Neuronal stem cell (in vitro differentiated cells): Measurements from ENCODE around the gene DDX18.

Source experiments
- DNase-seq: peaks from one replicate; pipeline ENCODE4 v3.0.0-alpha.2; 2013; ENCODE audit warnings: low spot score
- H2AFZ ChIP-seq: one replicate; pipeline ENCODE4 v1.6.1; 2013; ENCODE audit warnings: mild to moderate bottlenecking, low read length, inconsistent platforms
- H2AK5ac ChIP-seq: 2 replicates; pipeline ENCODE4 v1.6.1; 2013; ENCODE audit warnings: low read depth, mild to moderate bottlenecking, inconsistent platforms, low read length, moderate library complexity, mixed read lengths
- H2BK120ac ChIP-seq: 2 replicates; pipeline ENCODE4 v1.6.1; 2013; ENCODE audit warnings: low read depth, mild to moderate bottlenecking, inconsistent platforms, low read length, moderate library complexity, mixed read lengths
- H2BK12ac ChIP-seq: one replicate; pipeline ENCODE4 v1.6.1; 2013; ENCODE audit warnings: low read length, inconsistent platforms
- H2BK15ac ChIP-seq: 2 replicates; pipeline ENCODE4 v1.6.1; 2013; ENCODE audit warnings: mild to moderate bottlenecking, low read length, inconsistent platforms, mixed read lengths
- H2BK5ac ChIP-seq: one replicate; pipeline ENCODE4 v1.6.1; 2013; ENCODE audit warnings: inconsistent platforms, mild to moderate bottlenecking, low read length, moderate library complexity
- H3K14ac ChIP-seq: one replicate; pipeline ENCODE4 v1.6.1; 2013; ENCODE audit warnings: low read length, inconsistent platforms
- H3K18ac ChIP-seq: 2 replicates; pipeline ENCODE4 v1.6.1; 2013; ENCODE audit warnings: low read length, inconsistent platforms
- H3K23ac ChIP-seq: 2 replicates; pipeline ENCODE4 v1.6.1; 2013; ENCODE audit warnings: low read depth, mild to moderate bottlenecking, mixed read lengths, low read length, inconsistent platforms; ENCODE audit not compliant: poor library complexity
- H3K27ac ChIP-seq: replicated peaks from 3 replicates; pipeline ENCODE4 v1.5.1; 2013; ENCODE audit warnings: low read length, inconsistent platforms
- H3K27me3 ChIP-seq, 3 experiments: 2 replicates each; pipeline ENCODE4 v1.6.1; 2013; ENCODE audit warnings: low read length in 3 of 3, mild to moderate bottlenecking in 2 of 3, inconsistent platforms in 1 of 3, low read depth in 1 of 3, mixed read lengths in 1 of 3, moderate library complexity in 1 of 3; ENCODE audit not compliant: control insufficient read depth in 3 of 3, insufficient read depth in 3 of 3
- H3K36me3 ChIP-seq, 2 donors: replicated peaks in 1 of 2; 2 replicates each; pipeline ENCODE4 v1.6.1; 2013; ENCODE audit warnings: low read length in 2 of 2; ENCODE audit not compliant: control insufficient read depth in 2 of 2, insufficient read depth in 2 of 2
- H3K4ac ChIP-seq: 2 replicates; pipeline ENCODE4 v1.6.1; 2013; ENCODE audit warnings: inconsistent platforms, mild to moderate bottlenecking, low read length, moderate library complexity
- H3K4me1 ChIP-seq, 2 donors: 1 replicate in 1 of 2; 2 replicates in 1 of 2; pipeline ENCODE4 v1.6.1; 2013; ENCODE audit warnings: low read length in 2 of 2, low read depth in 1 of 2; ENCODE audit not compliant: control insufficient read depth in 2 of 2, insufficient read depth in 1 of 2
- H3K4me2 ChIP-seq: one replicate; pipeline ENCODE4 v1.6.1; 2013; ENCODE audit warnings: mild to moderate bottlenecking, low read length, inconsistent platforms; ENCODE audit not compliant: insufficient read depth, poor library complexity, severe bottlenecking
- H3K4me3 ChIP-seq, 2 donors: 2 replicates each; pipeline ENCODE4 v1.5.1; 2013; ENCODE audit warnings: low read length in 2 of 2, mild to moderate bottlenecking in 2 of 2, inconsistent platforms in 1 of 2, moderate library complexity in 1 of 2
- H3K79me1 ChIP-seq: one replicate; pipeline ENCODE4 v1.6.1; 2013; ENCODE audit warnings: low read depth, mild to moderate bottlenecking, inconsistent platforms, low read length, moderate library complexity
- H3K9ac ChIP-seq: one replicate; pipeline ENCODE4 v1.6.1; 2013; ENCODE audit warnings: mild to moderate bottlenecking, low read depth, low read length, inconsistent platforms; ENCODE audit not compliant: poor library complexity
- H3K9me3 ChIP-seq, 2 donors: replicated peaks in 1 of 2; 2 replicates each; pipeline versions ENCODE3 to v1.6.1; 2013; ENCODE audit warnings: low read length in 2 of 2, mild to moderate bottlenecking in 2 of 2, inconsistent platforms in 1 of 2, low read depth in 1 of 2, mixed read lengths in 1 of 2, moderate library complexity in 1 of 2; ENCODE audit not compliant: control insufficient read depth in 2 of 2, insufficient read depth in 1 of 2
- H4K8ac ChIP-seq: one replicate; pipeline ENCODE4 v1.6.1; 2013; ENCODE audit warnings: low read depth, mild to moderate bottlenecking, inconsistent platforms, low read length, moderate library complexity
- H4K91ac ChIP-seq: one replicate; pipeline ENCODE4 v1.6.1; 2013; ENCODE audit warnings: low read length, low read depth, mild to moderate bottlenecking, inconsistent platforms; ENCODE audit not compliant: poor library complexity
- WGBS, 2 donors: extraction: QIAGEN DNeasy Blood & Tissue Kit; methylation state at CpG; one replicate each; pipeline ENCODE4 v1.1.7; 2013; ENCODE audit warnings: missing lambda C conversion rate in 2 of 2, mixed read lengths in 1 of 2; ENCODE audit not compliant: insufficient read length in 2 of 2, insufficient replicate concordance in 1 of 2; ENCODE audit errors: extremely low coverage in 2 of 2; 5-methylcytosine and 5-hydroxymethylcytosine counted together

The DDX18 gene

DNA sequence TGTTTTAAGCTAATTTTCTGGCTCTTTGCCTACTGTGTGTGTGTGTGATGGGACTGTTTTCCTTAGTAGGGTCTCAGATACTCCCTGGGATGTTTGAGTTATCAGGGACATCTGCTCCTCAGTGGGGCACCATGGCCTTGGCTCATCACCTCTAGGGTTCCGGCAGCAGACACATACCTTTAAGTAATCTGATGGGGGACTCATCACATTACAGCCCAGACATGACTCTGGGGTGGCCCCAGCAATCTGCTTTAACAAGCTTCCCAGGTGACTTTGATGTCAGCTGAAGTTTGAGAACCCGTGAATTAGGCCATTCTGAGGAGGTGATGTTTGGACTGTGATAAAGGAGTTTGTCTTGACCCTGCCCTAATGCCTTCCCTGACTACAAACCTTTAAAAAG lies 38.8 kb downstream of the DDX18 start:
- H2BK15ac ChIP-seq, result no peak overlapping the region
- H3K18ac ChIP-seq, result no peak overlapping the region
- no peak overlapping the region for H2AFZ ChIP-seq
- H3K23ac ChIP-seq, result no peak overlapping the region
- H2AK5ac ChIP-seq, result no peak overlapping the region
- H4K8ac ChIP-seq, result no peak overlapping the region
- H2BK12ac ChIP-seq, result peak overlapping the region; percentile 18
- H3K36me3 ChIP-seq, result no peaks in the 10 kb centered on the region
- no peak overlapping the region for H2BK5ac ChIP-seq
- H3K4ac ChIP-seq, result no peak overlapping the region
- H4K91ac ChIP-seq, result no peak overlapping the region
- no peak overlapping the region for H2BK120ac ChIP-seq
- no peaks in the 10 kb centered on the region for H3K27me3 ChIP-seq
- no peaks in the 10 kb centered on the region for H3K79me1 ChIP-seq
- no peak for DNase-seq
- H3K9me3 ChIP-seq, result peaks cover under 1 to 1% of the 10 kb centered on the region in 2 donors
- no peak overlapping the region for H3K4me3 ChIP-seq
- WGBS, 2 donors, result no CpG with 5 or more reads among the region's 2 CpGs
- no peak overlapping the region for H3K4me2 ChIP-seq
- H3K4me1 ChIP-seq, result peaks cover 2 to 5% of the 10 kb centered on the region in 2 donors
- no peak overlapping the region for H3K9ac ChIP-seq
- H3K14ac ChIP-seq, result no peak overlapping the region
- H3K27ac ChIP-seq, result no peak overlapping the region

DNA sequence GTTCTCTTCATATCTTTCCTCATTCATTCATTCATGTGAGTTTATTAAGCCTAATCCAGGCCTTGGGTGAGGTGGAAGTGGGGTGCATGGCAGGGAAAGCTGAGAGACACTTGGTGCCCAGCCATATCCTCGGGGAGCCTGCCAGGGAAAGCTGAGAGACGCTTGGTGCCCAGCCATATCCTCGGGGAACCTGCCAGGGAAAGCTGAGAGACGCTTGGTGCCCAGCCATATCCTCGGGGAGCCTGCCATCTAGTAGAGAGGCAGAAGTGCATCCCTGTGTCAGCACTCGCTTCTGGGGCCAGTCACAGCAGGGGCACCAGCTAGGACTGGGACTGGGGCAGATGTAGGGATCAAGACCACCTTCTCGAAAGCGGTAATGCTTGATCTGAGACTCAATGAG lies 39.4 kb downstream of the DDX18 start:
- no peak overlapping the region for H4K91ac ChIP-seq
- no peak overlapping the region for H3K14ac ChIP-seq
- no peak overlapping the region for H4K8ac ChIP-seq
- H2BK12ac ChIP-seq, result no peak overlapping the region
- H2BK5ac ChIP-seq, result no peak overlapping the region
- H2AK5ac ChIP-seq, result no peak overlapping the region
- H3K27me3 ChIP-seq, result no peaks in the 10 kb centered on the region
- no CpG with 5 or more reads among the region's 8 CpGs for WGBS, 2 donors
- H3K4ac ChIP-seq, result no peak overlapping the region
- H3K4me1 ChIP-seq, result peaks cover 2 to 5% of the 10 kb centered on the region in 2 donors
- H3K4me3 ChIP-seq, result no peak overlapping the region
- no peak overlapping the region for H3K23ac ChIP-seq
- no peak overlapping the region for H2BK15ac ChIP-seq
- no peaks in the 10 kb centered on the region for H3K36me3 ChIP-seq
- H3K27ac ChIP-seq, result no peak overlapping the region
- no peak overlapping the region for H2AFZ ChIP-seq
- H3K9me3 ChIP-seq, result no peaks in the 10 kb centered on the region
- no peak overlapping the region for H3K18ac ChIP-seq
- no peak overlapping the region for H3K9ac ChIP-seq
- DNase-seq, result no peak
- H2BK120ac ChIP-seq, result no peak overlapping the region
- H3K4me2 ChIP-seq, result no peak overlapping the region
- no peaks in the 10 kb centered on the region for H3K79me1 ChIP-seq

DNA sequence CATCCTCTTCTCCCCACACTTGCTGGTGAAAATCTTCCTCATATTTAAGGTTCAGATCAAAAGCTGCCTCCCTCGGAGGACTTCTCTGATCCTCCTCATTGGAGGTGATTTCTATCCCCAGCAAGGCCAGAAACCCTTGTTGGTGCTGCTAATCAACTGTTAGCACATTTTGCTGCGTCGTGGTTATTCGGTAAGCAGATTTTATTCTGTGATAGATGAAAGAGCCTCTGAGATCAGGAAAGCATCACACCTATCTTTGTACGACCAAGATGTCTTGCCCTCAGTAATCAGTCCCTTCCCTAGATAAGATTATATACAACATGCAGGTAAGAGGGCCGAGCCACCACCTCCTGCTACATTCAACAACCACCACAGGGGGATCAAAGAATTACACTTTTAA lies 40.1 kb downstream of the DDX18 start:
- H4K91ac ChIP-seq, result no peak overlapping the region
- peaks cover 2 to 5% of the 10 kb centered on the region in 2 donors for H3K4me1 ChIP-seq
- H3K4ac ChIP-seq, result no peak overlapping the region
- peaks cover 0 to 3% of the 10 kb centered on the region in 2 donors for H3K9me3 ChIP-seq
- H3K27me3 ChIP-seq, result no peaks in the 10 kb centered on the region
- H3K9ac ChIP-seq, result no peak overlapping the region
- WGBS, 2 donors, result no CpG with 5 or more reads among the region's 6 CpGs
- H3K79me1 ChIP-seq, result no peaks in the 10 kb centered on the region
- no peak overlapping the region for H2BK5ac ChIP-seq
- H3K4me2 ChIP-seq, result no peak overlapping the region
- H2BK12ac ChIP-seq, result no peak overlapping the region
- H3K4me3 ChIP-seq, result no peak overlapping the region
- no peak overlapping the region for H3K27ac ChIP-seq
- H2AFZ ChIP-seq, result no peak overlapping the region
- no peak overlapping the region for H2AK5ac ChIP-seq
- no peak for DNase-seq
- H4K8ac ChIP-seq, result no peak overlapping the region
- H3K23ac ChIP-seq, result no peak overlapping the region
- no peak overlapping the region for H3K14ac ChIP-seq
- H3K18ac ChIP-seq, result no peak overlapping the region
- H2BK120ac ChIP-seq, result no peak overlapping the region
- H2BK15ac ChIP-seq, result no peak overlapping the region
- no peaks in the 10 kb centered on the region for H3K36me3 ChIP-seq

DNA sequence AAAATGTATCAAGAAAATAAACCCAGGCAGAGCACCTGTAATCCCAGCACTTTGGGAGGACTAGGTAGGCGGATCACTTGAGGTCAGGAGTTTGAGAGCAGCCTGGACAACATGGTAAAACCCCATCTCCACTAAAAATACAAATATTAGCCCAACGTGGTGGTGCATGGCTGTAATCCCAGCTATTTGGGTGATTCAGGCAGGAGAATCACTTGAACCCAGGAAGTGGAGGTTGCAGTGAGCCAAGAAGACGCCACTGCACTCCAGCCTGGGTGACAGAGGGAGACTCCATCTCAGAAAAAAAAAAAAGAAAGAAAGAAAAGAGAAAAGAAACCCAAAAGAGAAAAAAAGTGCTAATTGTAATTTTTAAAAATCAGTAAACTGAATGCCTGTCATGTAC lies 41.4 kb downstream of the DDX18 start:
- H3K4ac ChIP-seq, result no peak overlapping the region
- no peak overlapping the region for H3K14ac ChIP-seq
- H3K27me3 ChIP-seq, result no peaks in the 10 kb centered on the region
- H2BK12ac ChIP-seq, result no peak overlapping the region
- H2AFZ ChIP-seq, result no peak overlapping the region
- H2BK120ac ChIP-seq, result no peak overlapping the region
- H3K36me3 ChIP-seq, result no peaks in the 10 kb centered on the region
- no peak overlapping the region for H2BK5ac ChIP-seq
- no peak overlapping the region for H3K4me3 ChIP-seq
- H3K4me1 ChIP-seq, result no peaks in the 10 kb centered on the region
- H2BK15ac ChIP-seq, result no peak overlapping the region
- no CpG with 5 or more reads among the region's 3 CpGs for WGBS, 2 donors
- H3K9ac ChIP-seq, result no peak overlapping the region
- no peak overlapping the region for H4K8ac ChIP-seq
- no peak overlapping the region for H3K27ac ChIP-seq
- no peak overlapping the region for H4K91ac ChIP-seq
- DNase-seq, result no peak
- no peak overlapping the region for H3K4me2 ChIP-seq
- H3K9me3 ChIP-seq, result peaks cover 0 to 5% of the 10 kb centered on the region in 2 donors
- H2AK5ac ChIP-seq, result no peak overlapping the region
- H3K79me1 ChIP-seq, result no peaks in the 10 kb centered on the region
- no peak overlapping the region for H3K18ac ChIP-seq
- H3K23ac ChIP-seq, result no peak overlapping the region
